Measurements from ENCODE around the gene MYO3B. TPM values are rescaled to one million over a fixed set of nuclear protein-coding genes. Genes with fewer than 3 reads are reported as not detected.

The MYO3B gene
- polyA plus RNA-seq (2013, experiment 1 of 2) = 0.08 TPM
- polyA plus RNA-seq (2013, experiment 2 of 2) = 0.11 TPM

GRCh38 chr2:170177950-170178781 is at the start of gene MYO3B:
TSS of gene MYO3B (plus strand) at chr2:170178147. CDS start at chr2:170178288, 141 bp downstream.
- no peak within 1 kb of the TSS for H3K23ac ChIP-seq (ENCODE audit: low read length in 2 of 2)
- peaks cover 5% of the 10 kb centered on the region for H3K4me1 ChIP-seq (ENCODE audit: control insufficient read depth, insufficient read depth, low read depth, low read length)
- H3K18ac ChIP-seq (ENCODE audit: low read depth in 1 of 2, low read length in 2 of 2) = no peak within 1 kb of the TSS
- no peak within 1 kb of the TSS for H4K8ac ChIP-seq (ENCODE audit: low read length)
- WGBS = 94% methylated on average over 3 of the region's 3 CpGs
- peak within 1 kb of the TSS; percentile 32 for H3K9ac ChIP-seq (ENCODE audit: low read length)
- H2BK12ac ChIP-seq (ENCODE audit: low read length in 2 of 2) = no peak within 1 kb of the TSS
- no peak within 1 kb of the TSS for H3K4me2 ChIP-seq (ENCODE audit: low read length, poor library complexity, severe bottlenecking)
- H3K79me1 ChIP-seq (replicated peaks; ENCODE audit: low read length, poor library complexity, severe bottlenecking) = no peaks in the 10 kb centered on the region
- no peak within 1 kb of the TSS for H2BK5ac ChIP-seq (ENCODE audit: low read depth, low read length, poor library complexity, severe bottlenecking)
- no peak within 1 kb of the TSS for H2AFZ ChIP-seq (ENCODE audit: low read depth, low read length)
- peak within 1 kb of the TSS in 1 of 2 experiments; percentile 41 for H3K4me3 ChIP-seq (ENCODE audit: insufficient read depth in 1 of 2, low read depth in 1 of 2, low read length in 2 of 2)
- no peak within 1 kb of the TSS for H4K91ac ChIP-seq (ENCODE audit: low read length)
- no peaks in the 10 kb centered on the region for H3K36me3 ChIP-seq (ENCODE audit: control insufficient read depth in 1 of 2, insufficient read depth in 2 of 2, low read depth in 1 of 2, low read length in 2 of 2)
- no peak within 1 kb of the TSS for H3K14ac ChIP-seq (ENCODE audit: low read length in 2 of 2)
- DNase-seq = no peak
- no peak within 1 kb of the TSS for H3K4ac ChIP-seq (ENCODE audit: low read depth in 1 of 2, low read length in 2 of 2)
- no peak within 1 kb of the TSS for H2BK15ac ChIP-seq (ENCODE audit: low read depth, poor library complexity, severe bottlenecking)
- H2AK5ac ChIP-seq (ENCODE audit: low read length, severe bottlenecking) = no peak within 1 kb of the TSS
- H2BK120ac ChIP-seq (ENCODE audit: low read depth, low read length) = no peak within 1 kb of the TSS
- H3K27me3 ChIP-seq (ENCODE audit: control insufficient read depth in 1 of 2, insufficient read depth in 1 of 2, low read length in 2 of 2) = no peaks in the 10 kb centered on the region
- H3K9me3 ChIP-seq (ENCODE audit: control insufficient read depth, low read length) = no peaks in the 10 kb centered on the region
- peak within 1 kb of the TSS; percentile 73 for H3K27ac ChIP-seq (ENCODE audit: low read length, poor library complexity, severe bottlenecking)

GRCh38 chr2:170139276-170139967 is 38.5 kb upstream of the MYO3B start:
- Histone ChIP-seq H3K27me3 (ENCODE audit: control insufficient read depth in 1 of 2, insufficient read depth in 1 of 2, low read length in 2 of 2) (peaks cover 0 to 5% of the 10 kb centered on the region in 2 experiments), H2BK12ac (ENCODE audit: low read length in 2 of 2) (no peak overlapping the region), H2BK5ac (ENCODE audit: low read depth, low read length, poor library complexity, severe bottlenecking) (no peak overlapping the region), H3K4me1 (ENCODE audit: control insufficient read depth, insufficient read depth, low read depth, low read length) (peaks cover 11% of the 10 kb centered on the region), H3K23ac (ENCODE audit: low read length in 2 of 2) (no peak overlapping the region), H2BK120ac (ENCODE audit: low read depth, low read length) (no peak overlapping the region), H2AFZ (ENCODE audit: low read depth, low read length) (no peak overlapping the region), H3K14ac (ENCODE audit: low read length in 2 of 2) (no peak overlapping the region), H3K36me3 (ENCODE audit: control insufficient read depth in 1 of 2, insufficient read depth in 2 of 2, low read depth in 1 of 2, low read length in 2 of 2) (no peaks in the 10 kb centered on the region), H2BK15ac (ENCODE audit: low read depth, poor library complexity, severe bottlenecking) (no peak overlapping the region), H2AK5ac (ENCODE audit: low read length, severe bottlenecking) (no peak overlapping the region), H3K4ac (ENCODE audit: low read depth in 1 of 2, low read length in 2 of 2) (no peak overlapping the region), H4K91ac (ENCODE audit: low read length) (no peak overlapping the region), H3K9me3 (ENCODE audit: control insufficient read depth, low read length) (peaks cover 2% of the 10 kb centered on the region), H3K79me1 (replicated peaks; ENCODE audit: low read length, poor library complexity, severe bottlenecking) (no peaks in the 10 kb centered on the region), H3K4me2 (ENCODE audit: low read length, poor library complexity, severe bottlenecking) (no peak overlapping the region), H3K9ac (ENCODE audit: low read length) (no peak overlapping the region), H3K27ac (ENCODE audit: low read length, poor library complexity, severe bottlenecking) (no peak overlapping the region), H4K8ac (ENCODE audit: low read length) (no peak overlapping the region), H3K4me3 (ENCODE audit: insufficient read depth in 1 of 2, low read depth in 1 of 2, low read length in 2 of 2) (no peak overlapping the region), H3K18ac (ENCODE audit: low read depth in 1 of 2, low read length in 2 of 2) (no peak overlapping the region)
- no peak for DNase-seq
- WGBS = 94% methylated on average over 9 of the region's 9 CpGs

- H3K9ac ChIP-seq (ENCODE audit: low read length) = no peak overlapping the region
- no peak overlapping the region for H3K4me2 ChIP-seq (ENCODE audit: low read length, poor library complexity, severe bottlenecking)
- H3K23ac ChIP-seq (ENCODE audit: low read length in 2 of 2) = no peak overlapping the region
- no peak overlapping the region for H3K4me3 ChIP-seq (ENCODE audit: insufficient read depth in 1 of 2, low read depth in 1 of 2, low read length in 2 of 2)
- no peaks in the 10 kb centered on the region for H3K79me1 ChIP-seq (replicated peaks; ENCODE audit: low read length, poor library complexity, severe bottlenecking)
- no peak overlapping the region for H2AFZ ChIP-seq (ENCODE audit: low read depth, low read length)
- peaks cover 0 to 5% of the 10 kb centered on the region in 2 experiments for H3K27me3 ChIP-seq (ENCODE audit: control insufficient read depth in 1 of 2, insufficient read depth in 1 of 2, low read length in 2 of 2)
- H3K27ac ChIP-seq (ENCODE audit: low read length, poor library complexity, severe bottlenecking) = peak overlapping the region; percentile 24
- peaks cover 11% of the 10 kb centered on the region for H3K4me1 ChIP-seq (ENCODE audit: control insufficient read depth, insufficient read depth, low read depth, low read length)
- no peak overlapping the region for H2AK5ac ChIP-seq (ENCODE audit: low read length, severe bottlenecking)
- H2BK5ac ChIP-seq (ENCODE audit: low read depth, low read length, poor library complexity, severe bottlenecking) = no peak overlapping the region
- no peak overlapping the region for H4K8ac ChIP-seq (ENCODE audit: low read length)
- 79% methylated on average over 3 of the region's 5 CpGs for WGBS
- H2BK120ac ChIP-seq (ENCODE audit: low read depth, low read length) = no peak overlapping the region
- H3K4ac ChIP-seq (ENCODE audit: low read depth in 1 of 2, low read length in 2 of 2) = no peak overlapping the region
- H4K91ac ChIP-seq (ENCODE audit: low read length) = no peak overlapping the region
- H3K18ac ChIP-seq (ENCODE audit: low read depth in 1 of 2, low read length in 2 of 2) = no peak overlapping the region
- no peaks in the 10 kb centered on the region for H3K9me3 ChIP-seq (ENCODE audit: control insufficient read depth, low read length)
- H3K14ac ChIP-seq (ENCODE audit: low read length in 2 of 2) = no peak overlapping the region
- no peak overlapping the region for H2BK12ac ChIP-seq (ENCODE audit: low read length in 2 of 2)
- no peak for DNase-seq
- H3K36me3 ChIP-seq (ENCODE audit: control insufficient read depth in 1 of 2, insufficient read depth in 2 of 2, low read depth in 1 of 2, low read length in 2 of 2) = no peaks in the 10 kb centered on the region
- H2BK15ac ChIP-seq (ENCODE audit: low read depth, poor library complexity, severe bottlenecking) = no peak overlapping the region
Measured at GRCh38 chr2:170140561-170140960, 37.4 kb upstream of the MYO3B start.

GRCh38 chr2:170141865-170142264 is 36.1 kb upstream of the MYO3B start:
- H2BK15ac ChIP-seq (ENCODE audit: low read depth, poor library complexity, severe bottlenecking) = no peak overlapping the region
- no peak overlapping the region for H3K23ac ChIP-seq (ENCODE audit: low read length in 2 of 2)
- no peak overlapping the region for H3K4ac ChIP-seq (ENCODE audit: low read depth in 1 of 2, low read length in 2 of 2)
- no peak for DNase-seq
- H3K14ac ChIP-seq (ENCODE audit: low read length in 2 of 2) = no peak overlapping the region
- H3K79me1 ChIP-seq (replicated peaks; ENCODE audit: low read length, poor library complexity, severe bottlenecking) = no peaks in the 10 kb centered on the region
- 92% methylated on average over 12 of the region's 12 CpGs for WGBS
- peaks cover 11% of the 10 kb centered on the region for H3K4me1 ChIP-seq (ENCODE audit: control insufficient read depth, insufficient read depth, low read depth, low read length)
- no peak overlapping the region for H2BK5ac ChIP-seq (ENCODE audit: low read depth, low read length, poor library complexity, severe bottlenecking)
- peaks cover 0 to 5% of the 10 kb centered on the region in 2 experiments for H3K27me3 ChIP-seq (ENCODE audit: control insufficient read depth in 1 of 2, insufficient read depth in 1 of 2, low read length in 2 of 2)
- no peak overlapping the region for H3K9ac ChIP-seq (ENCODE audit: low read length)
- H2AK5ac ChIP-seq (ENCODE audit: low read length, severe bottlenecking) = no peak overlapping the region
- H3K18ac ChIP-seq (ENCODE audit: low read depth in 1 of 2, low read length in 2 of 2) = no peak overlapping the region
- H4K8ac ChIP-seq (ENCODE audit: low read length) = no peak overlapping the region
- H2BK120ac ChIP-seq (ENCODE audit: low read depth, low read length) = no peak overlapping the region
- H2BK12ac ChIP-seq (ENCODE audit: low read length in 2 of 2) = no peak overlapping the region
- H4K91ac ChIP-seq (ENCODE audit: low read length) = no peak overlapping the region
- H3K4me2 ChIP-seq (ENCODE audit: low read length, poor library complexity, severe bottlenecking) = no peak overlapping the region
- no peaks in the 10 kb centered on the region for H3K36me3 ChIP-seq (ENCODE audit: control insufficient read depth in 1 of 2, insufficient read depth in 2 of 2, low read depth in 1 of 2, low read length in 2 of 2)
- H3K27ac ChIP-seq (ENCODE audit: low read length, poor library complexity, severe bottlenecking) = no peak overlapping the region
- H2AFZ ChIP-seq (ENCODE audit: low read depth, low read length) = no peak overlapping the region
- no peaks in the 10 kb centered on the region for H3K9me3 ChIP-seq (ENCODE audit: control insufficient read depth, low read length)
- no peak overlapping the region for H3K4me3 ChIP-seq (ENCODE audit: insufficient read depth in 1 of 2, low read depth in 1 of 2, low read length in 2 of 2)
